ENCODE measurements around the gene PTAFR. TPM values are rescaled to one million over a fixed set of nuclear protein-coding genes. Genes with fewer than 3 reads are reported as not detected.

PTAFR gene
- total RNA-seq, 2 donors from 2014 or later, result 2.3 to 2.5 TPM

DNA sequence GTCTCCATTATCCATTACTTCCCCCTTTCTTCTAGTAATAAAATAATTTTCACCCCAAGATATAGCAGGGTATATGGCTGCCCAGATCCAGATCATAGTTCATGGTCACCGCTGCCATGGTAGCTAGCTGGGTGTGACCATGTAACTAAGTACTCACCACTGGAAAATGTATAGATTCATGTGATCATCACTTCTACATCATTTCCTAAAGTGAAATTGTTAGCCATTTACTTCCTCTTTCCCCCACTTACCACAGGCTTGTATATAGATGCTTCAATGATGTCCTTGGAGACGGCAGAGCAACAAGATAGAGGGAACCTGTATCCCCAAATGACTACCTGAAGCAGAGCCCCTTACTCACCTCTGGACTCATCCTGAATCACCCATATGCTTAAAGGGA lies 65.3 kb downstream of the PTAFR start:
- H3K4me1 ChIP-seq (replicated peaks), result no peaks in the 10 kb centered on the region
- no peaks in the 10 kb centered on the region for H3K9me3 ChIP-seq
- 89% methylated on average over 2 of the region's 2 CpGs for WGBS
- H3K4me3 ChIP-seq, result no peak overlapping the region
- H3K27ac ChIP-seq, result no peak overlapping the region
- H3K27me3 ChIP-seq (replicated peaks; ENCODE audit: insufficient read depth), result no peaks in the 10 kb centered on the region
- DNase-seq (ENCODE audit: low spot score), result no peak
- TF ChIP-seq CTCF (IDR thresholded peaks at IDR 0.05) (no peak), POLR2A (IDR thresholded peaks at IDR 0.05) (no peak), POLR2AphosphoS5 (IDR thresholded peaks at IDR 0.05) (no peak)
- no peaks in the 10 kb centered on the region for H3K36me3 ChIP-seq
- intact Hi-C loops (cut with DNase I), result no loop called here

- Histone ChIP-seq H3K27ac (no peak overlapping the region), H3K36me3 (no peaks in the 10 kb centered on the region), H3K4me3 (no peak overlapping the region), H3K27me3 (replicated peaks; ENCODE audit: insufficient read depth) (no peaks in the 10 kb centered on the region), H3K4me1 (replicated peaks) (no peaks in the 10 kb centered on the region), H3K9me3 (no peaks in the 10 kb centered on the region)
- 66% methylated on average over 1 of the region's 1 CpG for WGBS
- intact Hi-C loops (cut with DNase I), result no loop called here
- no peak for DNase-seq (ENCODE audit: low spot score)
- TF ChIP-seq POLR2A (IDR thresholded peaks at IDR 0.05), result no peak
- TF ChIP-seq CTCF (IDR thresholded peaks at IDR 0.05), result no peak
- TF ChIP-seq POLR2AphosphoS5 (IDR thresholded peaks at IDR 0.05), result no peak
These were observed 65.9 kb downstream of the PTAFR start for GRCh38 chr1:28110555-28110954.

DNA sequence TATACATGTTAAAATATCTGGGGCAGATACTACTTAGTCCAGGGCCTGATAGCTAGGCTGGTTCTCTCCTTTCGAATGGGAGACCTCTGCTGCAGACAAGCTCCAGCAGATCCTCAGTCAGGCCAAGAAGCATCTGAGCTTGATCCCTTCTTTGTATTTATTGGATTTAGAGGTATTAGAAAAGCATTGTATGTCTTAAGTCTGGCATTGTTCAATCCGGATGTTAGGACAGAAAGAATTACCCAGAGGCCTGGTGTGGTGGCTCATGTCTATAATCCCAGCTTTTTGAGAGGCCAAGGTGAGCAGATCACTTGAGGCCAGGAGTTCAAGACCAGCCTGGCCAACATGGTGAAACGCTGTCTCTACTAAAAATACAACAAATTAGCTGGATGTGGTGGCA lies 66.9 kb downstream of the PTAFR start:
- no peak overlapping the region for H3K4me3 ChIP-seq
- no peaks in the 10 kb centered on the region for H3K36me3 ChIP-seq
- H3K9me3 ChIP-seq, result no peaks in the 10 kb centered on the region
- no peak overlapping the region for H3K27ac ChIP-seq
- intact Hi-C loops (cut with DNase I), result no loop called here
- 82% methylated on average over 3 of the region's 3 CpGs for WGBS
- H3K4me1 ChIP-seq (replicated peaks), result no peaks in the 10 kb centered on the region
- no peak for DNase-seq (ENCODE audit: low spot score)
- TF ChIP-seq CTCF (IDR thresholded peaks at IDR 0.05) (no peak), POLR2AphosphoS5 (IDR thresholded peaks at IDR 0.05) (no peak)
- no peaks in the 10 kb centered on the region for H3K27me3 ChIP-seq (replicated peaks; ENCODE audit: insufficient read depth)

DNA sequence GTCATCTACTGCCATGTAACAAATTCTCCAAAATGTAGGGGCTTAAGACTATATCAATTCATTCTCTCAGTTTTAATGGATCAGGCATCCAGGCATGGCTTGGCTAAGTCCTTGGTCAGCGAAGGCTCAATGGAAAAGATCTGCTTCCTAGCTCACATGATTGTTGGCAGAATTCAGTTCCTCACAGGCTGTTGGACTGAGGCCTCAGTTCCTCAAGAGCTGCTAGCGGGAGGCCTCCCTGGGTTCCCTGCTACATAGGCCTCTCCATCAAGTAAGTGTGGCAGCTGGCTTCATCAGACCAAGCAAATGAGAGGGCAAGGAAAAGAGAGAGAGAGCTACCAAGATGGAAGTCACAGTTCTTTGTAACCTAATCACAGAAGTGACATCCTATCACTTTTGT lies 68.5 kb downstream of the PTAFR start:
- H3K9me3 ChIP-seq, result no peaks in the 10 kb centered on the region
- intact Hi-C loops (cut with DNase I), result no loop called here
- TF ChIP-seq CTCF (IDR thresholded peaks at IDR 0.05), result no peak
- no peak for TF ChIP-seq POLR2AphosphoS5 (IDR thresholded peaks at IDR 0.05)
- TF ChIP-seq POLR2A (IDR thresholded peaks at IDR 0.05), result no peak
- 91% methylated on average over 2 of the region's 2 CpGs for WGBS
- H3K4me3 ChIP-seq, result no peak overlapping the region
- H3K4me1 ChIP-seq (replicated peaks), result no peaks in the 10 kb centered on the region
- H3K36me3 ChIP-seq, result no peaks in the 10 kb centered on the region
- DNase-seq (ENCODE audit: low spot score), result no peak
- H3K27ac ChIP-seq, result no peak overlapping the region
- H3K27me3 ChIP-seq (replicated peaks; ENCODE audit: insufficient read depth), result no peaks in the 10 kb centered on the region

GRCh38 chr1:28104866-28105467 lies 71.5 kb downstream of the PTAFR start:
- no peak for DNase-seq (ENCODE audit: low spot score)
- no peaks in the 10 kb centered on the region for H3K9me3 ChIP-seq
- intact Hi-C loops (cut with DNase I), result no loop called here
- H3K27me3 ChIP-seq (replicated peaks; ENCODE audit: insufficient read depth), result no peaks in the 10 kb centered on the region
- no peaks in the 10 kb centered on the region for H3K4me1 ChIP-seq (replicated peaks)
- H3K4me3 ChIP-seq, result no peak overlapping the region
- H3K27ac ChIP-seq, result no peak overlapping the region
- 16% methylated on average over 11 of the region's 11 CpGs for WGBS
- no peaks in the 10 kb centered on the region for H3K36me3 ChIP-seq
- no peak for TF ChIP-seq POLR2AphosphoS5 (IDR thresholded peaks at IDR 0.05)
- TF ChIP-seq POLR2A (IDR thresholded peaks at IDR 0.05), result no peak
- TF ChIP-seq CTCF (IDR thresholded peaks at IDR 0.05), result no peak
